ENCODE measurements around the gene CMTM6. TPM values are rescaled to one million over a fixed set of nuclear protein-coding genes. Genes with fewer than 3 reads are reported as not detected.
A peak's percentile ranks its signal among the peaks of the same experiment; 100 is the strongest.
"Not testable (repeated sequence)": the region's sequence is repeated elsewhere in the genome, so short reads cannot be mapped to it uniquely, and the experiment has no call there.

The CMTM6 gene
- total RNA-seq, 2 donors from 2014 or later, result 97.2 to 99.3 TPM

- DNase-seq (no peak), ATAC-seq (no peak)
- H3K36me3 Mint-ChIP-seq (ENCODE audit: low read depth), result peaks cover 2% of the 10 kb centered on the region
- peaks cover 49% of the 10 kb centered on the region for H3K4me1 Mint-ChIP-seq
- no peak overlapping the region for H3K27ac Mint-ChIP-seq
- no peaks in the 10 kb centered on the region for H3K27me3 Mint-ChIP-seq
- no peak overlapping the region for H3K4me3 Mint-ChIP-seq
- H3K9me3 ChIP-seq (ENCODE audit: control insufficient read depth, low read length, poor library complexity, severe bottlenecking), result no peaks in the 10 kb centered on the region
These were observed 31.4 kb downstream of the CMTM6 start for GRCh38 chr3:32471246-32471645.

GRCh38 chr3:32470362-32470761 lies 32.3 kb downstream of the CMTM6 start:
- H3K4me1 Mint-ChIP-seq, result peaks cover 55% of the 10 kb centered on the region
- H3K36me3 Mint-ChIP-seq (ENCODE audit: low read depth), result peaks cover 7% of the 10 kb centered on the region
- no peak overlapping the region for H3K4me3 Mint-ChIP-seq
- DNase-seq (no peak), ATAC-seq (no peak)
- H3K27ac Mint-ChIP-seq, result no peak overlapping the region
- no peaks in the 10 kb centered on the region for H3K27me3 Mint-ChIP-seq
- H3K9me3 ChIP-seq (ENCODE audit: control insufficient read depth, low read length, poor library complexity, severe bottlenecking), result no peaks in the 10 kb centered on the region

GRCh38 chr3:32469151-32469874 lies 33.3 kb downstream of the CMTM6 start:
- Mint-ChIP-seq H3K27ac (no peak overlapping the region), H3K27me3 (no peaks in the 10 kb centered on the region)
- peak; percentile 5 for ATAC-seq

DNA sequence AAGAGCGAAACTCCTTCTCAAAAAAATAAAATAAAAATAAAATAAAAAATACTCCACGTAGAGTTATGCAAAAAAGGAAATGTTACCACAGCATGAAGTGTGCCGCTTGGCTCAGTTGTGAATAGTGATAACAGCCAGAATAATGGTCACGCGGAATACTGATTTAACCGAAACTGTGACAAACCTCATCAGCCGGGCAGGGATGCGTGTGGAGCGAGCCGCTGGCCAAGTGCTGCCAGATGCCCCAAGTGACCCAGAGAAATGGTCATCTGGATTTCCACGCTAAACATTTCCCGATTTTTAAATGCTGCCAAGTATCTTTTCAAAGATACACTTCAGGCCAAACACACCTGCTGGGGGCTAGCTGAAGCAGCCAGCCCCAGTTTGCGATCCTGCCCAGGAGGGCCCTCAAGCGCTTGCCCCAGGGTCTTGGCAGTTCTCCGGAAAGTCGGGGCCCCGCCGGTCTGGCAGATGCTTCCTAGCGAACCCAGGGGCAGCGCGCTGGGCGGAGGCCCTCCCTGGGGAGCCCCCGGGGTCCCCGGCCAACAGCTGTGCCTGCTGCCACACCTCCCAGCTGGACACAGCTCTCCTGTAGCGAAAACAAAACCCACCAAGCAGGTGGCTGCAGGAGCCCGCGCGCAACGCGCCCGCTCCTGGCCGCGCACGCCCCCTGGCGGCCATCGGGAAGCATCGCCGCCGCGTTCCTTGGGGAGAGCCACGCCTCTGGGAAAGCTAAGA lies 35.1 kb downstream of the CMTM6 start:
- H3K4me3 Mint-ChIP-seq, result peak overlapping the region; percentile 75
- no peaks in the 10 kb centered on the region for H3K9me3 ChIP-seq (ENCODE audit: control insufficient read depth, low read length, poor library complexity, severe bottlenecking)
- peak; percentile 69 to 83 (median 70) for DNase-seq
- peaks cover 47% of the 10 kb centered on the region for H3K4me1 Mint-ChIP-seq
- no peak overlapping the region for H3K27ac Mint-ChIP-seq
- H3K27me3 Mint-ChIP-seq, result no peaks in the 10 kb centered on the region
- peak; percentile 88 for ATAC-seq
- peaks cover 6% of the 10 kb centered on the region for H3K36me3 Mint-ChIP-seq (ENCODE audit: low read depth)

More at GRCh38 chr3:32469151-32469874, 33.3 kb downstream of the CMTM6 start:
- peaks cover 6% of the 10 kb centered on the region for H3K36me3 Mint-ChIP-seq (ENCODE audit: low read depth)
- peaks cover 58% of the 10 kb centered on the region for H3K4me1 Mint-ChIP-seq
- DNase-seq, result no peak
- H3K9me3 ChIP-seq (ENCODE audit: control insufficient read depth, low read length, poor library complexity, severe bottlenecking), result no peaks in the 10 kb centered on the region
- peak overlapping the region; percentile 31 for H3K4me3 Mint-ChIP-seq

DNA sequence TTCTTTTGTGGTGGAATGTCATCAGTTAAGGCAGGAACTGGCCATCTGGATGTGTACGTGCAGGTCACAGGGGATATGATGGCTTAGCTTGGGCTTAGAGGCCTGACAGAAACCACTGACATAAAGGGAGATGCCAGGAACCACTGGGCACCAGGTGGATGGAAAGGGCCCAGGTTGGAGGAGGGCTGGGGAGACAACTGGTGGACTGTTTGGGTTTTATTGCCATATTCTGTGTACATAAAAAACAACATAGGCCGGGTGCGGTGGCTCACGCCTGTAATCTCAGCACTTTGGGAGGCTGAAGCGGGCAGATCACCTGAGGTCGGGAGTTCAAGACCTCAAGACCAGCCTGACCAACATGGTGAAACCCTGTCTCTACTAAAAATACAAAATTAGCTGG lies 35.8 kb downstream of the CMTM6 start:
- Mint-ChIP-seq H3K4me1 (peaks cover 46% of the 10 kb centered on the region), H3K4me3 (peak overlapping the region; percentile 70)
- not testable (repeated sequence) for ATAC-seq; DNase-seq; H3K27me3 Mint-ChIP-seq; H3K27ac Mint-ChIP-seq; H3K9me3 ChIP-seq (ENCODE audit: control insufficient read depth, low read length, poor library complexity, severe bottlenecking); H3K36me3 Mint-ChIP-seq (ENCODE audit: low read depth)

GRCh38 chr3:32464726-32465125 lies 37.9 kb downstream of the CMTM6 start:
- not testable (repeated sequence) for ATAC-seq; H3K36me3 Mint-ChIP-seq (ENCODE audit: low read depth); H3K9me3 ChIP-seq (ENCODE audit: control insufficient read depth, low read length, poor library complexity, severe bottlenecking); H3K4me3 Mint-ChIP-seq; H3K27me3 Mint-ChIP-seq; DNase-seq; H3K27ac Mint-ChIP-seq
- peaks cover 36% of the 10 kb centered on the region for H3K4me1 Mint-ChIP-seq

DNA sequence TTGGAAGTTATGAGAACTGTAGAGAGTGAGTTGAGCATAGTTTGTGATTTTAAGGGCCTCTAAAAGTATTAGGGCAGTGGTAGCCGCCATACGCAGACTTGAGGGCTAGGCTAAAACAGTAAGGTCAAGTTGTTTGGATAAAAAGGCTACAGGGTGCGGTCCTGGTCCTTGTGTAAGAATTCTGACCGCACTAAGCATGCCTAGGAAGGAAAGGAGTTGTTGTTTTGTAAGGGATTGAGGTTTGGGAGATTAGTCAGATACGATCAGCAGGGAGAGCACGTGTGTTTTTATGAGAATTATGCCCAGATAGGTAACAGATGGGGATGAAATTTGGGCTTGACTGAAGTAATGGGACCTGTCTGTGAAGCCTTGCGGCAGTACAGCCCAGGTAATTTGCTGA lies 39.2 kb downstream of the CMTM6 start:
- H3K9me3 ChIP-seq (ENCODE audit: control insufficient read depth, low read length, poor library complexity, severe bottlenecking); H3K27me3 Mint-ChIP-seq; H3K27ac Mint-ChIP-seq; H3K4me3 Mint-ChIP-seq; ATAC-seq; H3K36me3 Mint-ChIP-seq (ENCODE audit: low read depth); DNase-seq: not testable (repeated sequence)
- peaks cover 29% of the 10 kb centered on the region for H3K4me1 Mint-ChIP-seq

DNA sequence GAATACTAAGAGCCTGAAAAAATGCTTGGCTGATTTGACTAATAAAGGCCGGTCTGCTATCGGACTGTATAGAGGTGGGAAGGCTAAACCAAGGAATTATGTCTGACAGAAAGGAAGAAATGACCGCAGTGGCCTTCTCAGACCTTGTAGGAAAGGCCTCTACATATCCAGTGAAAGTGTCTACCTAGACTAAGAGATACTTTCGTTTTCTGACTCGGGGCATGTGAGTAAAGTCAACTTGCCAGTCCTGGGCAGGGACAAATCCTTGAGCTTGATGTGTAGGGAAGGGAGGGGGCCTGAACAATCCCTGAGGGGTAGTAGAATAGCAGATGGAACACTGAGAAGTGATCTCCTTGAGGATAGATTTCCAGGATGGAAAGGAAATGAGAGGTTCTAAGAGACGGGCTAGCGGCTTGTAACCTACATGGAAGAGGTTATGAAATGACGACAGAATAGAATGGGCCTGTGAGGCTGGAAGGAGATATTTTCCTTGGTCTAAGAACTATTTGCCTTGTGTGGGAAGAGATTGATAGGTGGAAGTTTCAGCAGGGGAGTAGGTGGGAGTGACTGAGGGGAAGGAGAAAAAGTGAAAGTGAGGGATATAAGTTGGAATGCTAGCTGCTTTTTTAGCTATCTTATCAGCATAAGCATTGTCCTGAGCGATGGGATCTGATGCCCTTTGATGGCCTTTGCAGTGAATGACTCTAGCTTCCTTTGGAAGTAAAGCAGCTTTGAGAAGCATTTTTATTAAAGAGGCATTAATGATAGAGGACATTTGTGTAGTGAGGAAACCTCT lies 40.3 kb downstream of the CMTM6 start:
- H3K36me3 Mint-ChIP-seq (ENCODE audit: low read depth); H3K9me3 ChIP-seq (ENCODE audit: control insufficient read depth, low read length, poor library complexity, severe bottlenecking); ATAC-seq; H3K27me3 Mint-ChIP-seq; H3K27ac Mint-ChIP-seq; DNase-seq; H3K4me3 Mint-ChIP-seq: not testable (repeated sequence)
- peaks cover 34% of the 10 kb centered on the region for H3K4me1 Mint-ChIP-seq

DNA sequence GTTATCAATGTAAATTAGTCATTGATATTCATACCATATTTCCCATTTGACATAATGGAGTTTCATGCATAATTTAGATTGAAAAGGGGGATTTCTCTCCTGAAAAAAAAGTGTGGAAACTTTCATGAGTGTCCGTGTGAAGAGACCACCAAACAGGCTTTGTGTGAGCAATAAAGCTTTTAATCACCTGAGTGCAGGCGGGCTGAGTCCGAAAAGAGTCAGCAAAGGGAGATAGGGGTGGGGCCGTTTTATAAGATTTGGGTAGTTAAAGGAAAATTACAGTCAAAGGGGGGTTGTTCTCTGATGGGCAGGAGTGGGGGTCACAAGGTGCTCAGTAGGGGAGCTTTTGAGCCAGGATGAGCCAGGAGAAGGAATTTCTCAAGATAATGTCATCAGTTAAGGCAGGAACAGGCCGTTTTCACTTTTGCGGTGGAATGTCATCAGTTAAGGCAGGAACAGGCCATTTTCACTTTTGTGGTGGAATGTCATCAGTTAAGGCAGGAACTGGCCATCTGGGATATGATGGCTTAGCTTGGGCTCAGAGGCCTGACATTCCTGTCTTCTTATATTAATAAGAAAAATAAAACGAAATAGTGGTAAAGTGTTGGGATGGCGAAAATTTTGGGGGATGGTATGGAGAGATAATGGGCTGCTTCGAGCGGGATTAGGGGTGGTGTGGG lies 41.7 kb downstream of the CMTM6 start:
- H3K36me3 Mint-ChIP-seq (ENCODE audit: low read depth); H3K27me3 Mint-ChIP-seq; ATAC-seq; H3K4me3 Mint-ChIP-seq; H3K27ac Mint-ChIP-seq; DNase-seq; H3K9me3 ChIP-seq (ENCODE audit: control insufficient read depth, low read length, poor library complexity, severe bottlenecking): not testable (repeated sequence)
- peaks cover 35% of the 10 kb centered on the region for H3K4me1 Mint-ChIP-seq

DNA sequence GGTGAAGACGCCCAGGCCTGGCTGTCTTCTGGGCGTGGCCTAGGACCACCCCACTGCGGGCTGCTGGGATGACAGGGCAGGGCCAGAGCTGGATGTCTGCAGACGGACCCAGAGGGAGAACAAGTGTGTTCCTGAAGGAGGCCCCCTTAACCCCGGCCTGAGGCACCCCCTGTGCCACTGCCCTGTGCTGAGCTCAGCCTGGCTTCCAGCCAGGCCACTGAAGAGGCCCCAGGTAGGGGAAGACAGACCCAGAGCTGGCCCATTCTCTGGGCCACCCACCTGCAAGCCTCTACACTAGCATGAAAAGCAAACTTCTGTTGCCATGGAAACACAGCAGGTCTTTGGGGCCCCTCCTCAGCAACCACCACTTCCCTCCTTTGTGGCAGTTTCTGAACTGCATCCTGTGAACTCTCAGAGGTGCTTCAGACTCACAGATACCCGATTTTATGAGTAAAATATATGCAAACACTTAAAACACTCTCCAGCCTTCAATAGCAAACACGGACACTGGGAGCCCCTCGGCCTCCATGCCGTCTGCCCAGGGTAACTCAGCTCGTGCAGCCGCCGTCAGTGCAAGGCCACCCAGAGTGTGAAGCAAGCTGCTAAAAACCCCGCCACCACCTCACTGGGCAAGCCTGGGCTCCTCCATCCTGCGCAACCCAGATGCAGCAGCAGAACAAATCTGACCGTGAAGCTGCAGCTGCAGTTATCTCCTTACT lies 42.5 kb downstream of the CMTM6 start:
- Mint-ChIP-seq H3K27me3 (no peaks in the 10 kb centered on the region), H3K36me3 (ENCODE audit: low read depth) (peaks cover 2% of the 10 kb centered on the region), H3K4me1 (peaks cover 35% of the 10 kb centered on the region), H3K27ac (no peak overlapping the region), H3K4me3 (no peak overlapping the region)
- H3K9me3 ChIP-seq (ENCODE audit: control insufficient read depth, low read length, poor library complexity, severe bottlenecking), result no peaks in the 10 kb centered on the region
- peak; percentile 44 to 73 (median 67) for DNase-seq
- peak; percentile 80 for ATAC-seq

- peaks cover 39% of the 10 kb centered on the region for H3K4me1 Mint-ChIP-seq
- H3K9me3 ChIP-seq (ENCODE audit: control insufficient read depth, low read length, poor library complexity, severe bottlenecking), result no peaks in the 10 kb centered on the region
- peaks cover 2% of the 10 kb centered on the region for H3K36me3 Mint-ChIP-seq (ENCODE audit: low read depth)
- no peaks in the 10 kb centered on the region for H3K27me3 Mint-ChIP-seq
- ATAC-seq, result no peak
- DNase-seq, result no peak
- H3K4me3 Mint-ChIP-seq, result no peak overlapping the region
- H3K27ac Mint-ChIP-seq, result no peak overlapping the region
These were observed 43.2 kb downstream of the CMTM6 start for GRCh38 chr3:32459450-32459849.

DNA sequence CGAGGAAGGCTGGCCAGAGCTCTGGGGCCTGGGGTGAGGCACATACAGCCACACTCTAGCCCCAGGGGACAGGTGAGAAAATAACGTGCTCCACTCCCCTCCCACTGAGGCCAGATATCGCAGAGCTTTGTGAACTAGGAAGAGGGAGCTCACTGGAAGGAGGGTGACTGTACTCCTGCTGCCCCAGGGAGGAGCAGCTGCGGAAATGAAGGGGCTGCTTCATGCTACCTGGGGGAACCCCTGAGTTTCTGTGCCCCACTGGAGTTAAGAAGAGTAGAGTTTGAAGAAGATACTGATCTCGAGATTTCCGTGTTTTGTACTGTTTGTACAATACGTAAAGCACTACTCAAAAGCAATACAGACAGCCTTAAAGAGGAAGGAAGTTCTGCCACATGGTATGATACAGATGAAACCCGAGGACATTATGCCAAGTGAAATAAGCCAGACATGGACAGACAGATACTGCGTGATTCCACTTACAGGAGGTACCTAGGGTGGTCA lies 44.6 kb downstream of the CMTM6 start:
- Mint-ChIP-seq H3K36me3 (ENCODE audit: low read depth) (peaks cover 2% of the 10 kb centered on the region), H3K27me3 (no peaks in the 10 kb centered on the region), H3K4me1 (peaks cover 40% of the 10 kb centered on the region), H3K27ac (no peak overlapping the region), H3K4me3 (peak overlapping the region; percentile 81)
- DNase-seq (peak; percentile 45 to 70 (median 58)), ATAC-seq (peak; percentile 76)
- no peaks in the 10 kb centered on the region for H3K9me3 ChIP-seq (ENCODE audit: control insufficient read depth, low read length, poor library complexity, severe bottlenecking)

Measured in T-helper 17 cell (primary cell).